A172 (cell line): Measurements from ENCODE around the gene NTRK1. TPM values are rescaled to one million over a fixed set of nuclear protein-coding genes. Genes with fewer than 3 reads are reported as not detected.
"Not testable (repeated sequence)": the region's sequence is repeated elsewhere in the genome, so short reads cannot be mapped to it uniquely, and the experiment has no call there.

Source experiments
- DNase-seq: peaks from one replicate; pipeline ENCODE4 v3.0.0-alpha.2; 2015; ENCODE audit warnings: low spot score
- total RNA-seq: library from RNA; depleted of rRNA; stranded (reverse); fragments of >200 nt; shearing (Covaris generic); gene quantifications from 2 replicates; pipeline ENCODE4 v1.2.3, GENCODE V29; 2014

NTRK1 gene
- total RNA-seq, 1 experiment from 2014 or later: 0.16 TPM

DNA sequence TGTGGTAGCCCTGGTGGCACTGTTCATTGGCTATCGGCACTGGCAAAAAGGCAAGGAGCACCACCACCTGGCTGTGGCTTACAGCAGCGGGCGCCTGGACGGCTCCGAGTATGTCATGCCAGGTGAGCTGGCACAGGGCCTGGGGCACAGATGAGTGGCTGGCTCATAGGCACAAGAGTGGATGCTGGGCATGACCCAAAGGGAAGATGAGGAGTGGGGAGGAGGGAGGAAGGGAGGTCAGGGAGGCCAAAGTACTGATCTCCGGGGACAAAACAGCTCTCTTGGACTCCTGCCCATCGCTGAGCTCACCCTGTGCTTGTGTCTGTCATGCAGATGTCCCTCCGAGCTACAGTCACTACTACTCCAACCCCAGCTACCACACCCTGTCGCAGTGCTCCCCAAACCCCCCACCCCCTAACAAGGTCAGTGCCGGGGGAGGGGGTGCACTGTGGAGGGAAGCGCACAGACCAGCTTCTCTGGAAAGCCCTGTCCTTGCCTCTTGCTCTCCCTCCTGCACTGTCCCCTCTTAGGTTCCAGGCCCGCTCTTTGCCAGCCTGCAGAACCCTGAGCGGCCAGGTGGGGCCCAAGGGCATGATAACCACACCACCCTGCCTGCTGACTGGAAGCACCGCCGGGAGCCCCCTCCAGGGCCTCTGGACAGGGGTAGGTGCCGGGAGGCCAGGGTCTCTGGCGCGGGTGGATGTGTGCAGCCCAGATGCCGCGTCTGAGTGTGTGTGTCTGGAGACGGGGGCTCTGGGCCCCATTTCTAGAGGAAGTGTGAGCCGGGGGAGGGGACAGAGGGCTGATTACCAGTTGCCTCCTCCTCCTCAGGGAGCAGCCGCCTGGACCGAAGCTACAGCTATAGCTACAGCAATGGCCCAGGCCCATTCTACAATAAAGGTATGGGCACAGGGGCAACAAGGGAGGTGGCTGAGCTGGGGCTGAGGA is 52.5 kb downstream of the NTRK1 start:
- DNase-seq: no peak

DNA sequence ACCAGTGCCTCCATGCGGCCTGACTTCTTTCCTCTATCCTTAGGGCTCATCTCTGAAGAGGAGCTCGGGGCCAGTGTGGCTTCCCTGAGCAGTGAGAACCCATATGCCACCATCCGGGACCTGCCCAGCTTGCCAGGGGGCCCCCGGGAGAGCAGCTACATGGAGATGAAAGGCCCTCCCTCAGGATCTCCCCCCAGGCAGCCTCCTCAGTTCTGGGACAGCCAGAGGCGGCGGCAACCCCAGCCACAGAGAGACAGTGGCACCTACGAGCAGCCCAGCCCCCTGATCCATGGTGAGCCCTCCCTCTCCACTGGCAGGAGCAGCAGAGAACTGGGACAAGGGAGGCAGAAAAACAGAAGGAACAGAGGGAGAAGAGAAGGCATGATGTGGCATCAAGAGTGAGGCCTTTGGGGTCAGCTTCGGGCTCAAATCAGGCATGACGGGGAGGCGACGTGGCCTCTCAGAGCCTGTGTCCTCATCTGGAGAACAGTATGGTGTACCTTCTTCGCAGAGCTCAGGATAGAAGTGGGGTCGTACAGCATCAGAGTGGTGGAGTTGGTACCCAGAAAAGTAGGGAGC is 53.2 kb downstream of the NTRK1 start:
- no peak for DNase-seq

DNA sequence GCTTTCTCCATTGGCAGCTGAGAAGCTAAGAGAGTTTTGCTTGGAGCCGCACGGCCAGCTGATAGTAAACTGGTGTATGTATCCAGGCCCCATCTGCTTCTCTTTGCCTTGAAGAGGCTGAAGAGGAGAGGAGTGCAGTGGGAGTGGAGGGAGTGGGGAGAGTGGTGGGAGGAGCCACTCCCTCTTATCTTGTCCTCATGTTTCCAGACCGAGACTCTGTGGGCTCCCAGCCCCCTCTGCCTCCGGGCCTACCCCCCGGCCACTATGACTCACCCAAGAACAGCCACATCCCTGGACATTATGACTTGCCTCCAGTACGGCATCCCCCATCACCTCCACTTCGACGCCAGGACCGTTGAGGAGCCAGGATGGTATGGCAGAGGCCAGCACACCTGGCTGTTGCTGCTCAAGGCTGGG is 53.8 kb downstream of the NTRK1 start:
- peak; percentile 69 for DNase-seq

DNA sequence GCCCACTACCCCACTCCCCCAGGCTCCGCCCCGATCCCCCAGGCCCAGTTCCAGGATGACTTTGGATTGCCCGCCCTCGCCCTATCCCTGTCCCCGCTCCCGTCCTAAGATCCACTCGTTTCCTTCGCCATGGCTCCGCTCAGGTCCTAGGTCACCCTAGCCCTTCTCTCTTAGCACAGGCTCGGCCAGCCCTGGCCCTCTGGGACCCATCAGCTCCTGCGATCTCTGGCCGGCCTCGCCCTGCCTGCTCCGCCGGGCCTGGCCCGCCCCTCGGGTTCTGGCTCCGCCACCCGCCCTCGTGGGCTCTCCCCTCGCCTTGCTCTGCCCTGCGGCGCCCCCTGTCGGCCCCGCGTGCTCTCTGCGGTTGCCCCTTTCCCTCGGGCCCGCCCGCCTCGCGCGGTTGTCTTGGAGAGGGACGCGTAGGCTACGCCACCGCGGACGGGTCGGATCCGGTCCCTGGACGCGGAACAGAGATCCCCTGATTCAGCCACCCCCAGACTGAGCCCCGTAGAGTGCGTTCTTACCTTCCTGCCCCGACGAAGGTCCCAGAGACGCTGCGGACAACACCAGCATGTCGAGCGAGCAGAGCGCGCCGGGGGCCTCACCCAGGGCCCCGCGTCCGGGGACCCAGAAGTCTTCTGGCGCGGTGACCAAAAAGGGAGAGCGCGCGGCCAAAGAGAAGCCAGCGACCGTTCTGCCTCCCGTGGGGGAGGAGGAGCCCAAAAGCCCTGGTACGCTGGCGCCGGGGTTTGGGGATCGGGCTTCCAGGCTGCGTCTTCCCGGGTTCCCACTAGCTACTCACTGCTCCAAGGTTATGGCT is 59.8 kb downstream of the NTRK1 start, which contains the start of gene LRRC71:
LRRC71 (plus strand) TSS at position 400 of the 820 bp plus-strand sequence; CDS start at position 572, 172 bp downstream.
- no peak for DNase-seq

DNA sequence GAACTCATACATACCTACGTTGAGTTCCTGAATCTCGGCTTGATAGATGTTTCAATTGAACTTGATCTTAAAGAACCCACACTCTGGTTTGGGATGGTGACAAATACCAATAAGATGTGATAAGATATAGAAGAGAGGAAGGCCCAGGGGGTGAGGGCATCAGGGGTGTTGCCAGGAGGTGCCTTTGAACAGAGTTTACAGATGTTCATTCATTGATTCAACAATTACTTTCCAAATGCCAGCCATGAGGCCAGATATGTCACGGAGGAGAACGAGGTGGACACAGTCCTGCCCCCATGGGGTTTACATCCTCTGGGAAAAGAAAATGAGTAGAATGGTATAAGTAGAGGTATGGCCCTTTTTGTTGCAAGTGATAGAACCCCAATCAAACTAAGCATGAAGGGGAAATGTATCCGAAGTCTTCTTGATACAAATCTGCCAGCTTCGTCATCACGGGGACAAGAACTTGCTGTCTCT is 60.4 kb downstream of the NTRK1 start:
- DNase-seq: no peak

DNA sequence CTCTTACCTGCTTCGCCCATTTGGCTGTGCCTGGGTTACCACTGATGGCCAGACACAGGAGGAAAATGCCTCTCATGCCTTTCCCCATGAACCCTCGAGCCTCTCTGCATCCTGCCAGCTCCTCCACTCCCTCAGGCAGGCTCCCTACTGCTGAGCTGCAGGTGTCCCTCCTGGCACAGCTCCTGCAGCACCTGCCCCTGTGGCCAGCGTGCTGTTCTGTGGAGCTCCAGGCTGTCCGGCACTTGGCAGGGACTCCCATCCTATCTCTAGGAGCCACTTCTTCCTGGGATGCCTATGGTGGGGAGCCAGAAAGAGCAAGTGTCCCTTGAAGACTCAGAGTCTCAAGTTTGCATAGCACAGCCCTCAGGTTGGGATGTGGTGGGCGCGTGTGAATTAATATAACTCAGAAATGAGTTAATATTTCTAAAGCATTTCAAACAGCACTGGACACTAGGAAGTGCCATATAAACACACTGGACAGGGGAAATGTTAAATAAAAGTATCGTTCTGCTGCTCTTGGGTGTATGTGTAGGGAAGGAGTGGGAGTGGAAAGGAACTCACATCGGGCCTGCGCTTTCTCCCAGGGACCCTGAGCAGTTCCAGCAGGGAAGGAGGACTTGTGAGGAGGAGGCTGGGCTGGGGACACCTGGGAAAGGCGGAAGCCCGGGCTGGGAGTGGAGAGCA is 62.5 kb downstream of the NTRK1 start:
- DNase-seq: no peak

DNA sequence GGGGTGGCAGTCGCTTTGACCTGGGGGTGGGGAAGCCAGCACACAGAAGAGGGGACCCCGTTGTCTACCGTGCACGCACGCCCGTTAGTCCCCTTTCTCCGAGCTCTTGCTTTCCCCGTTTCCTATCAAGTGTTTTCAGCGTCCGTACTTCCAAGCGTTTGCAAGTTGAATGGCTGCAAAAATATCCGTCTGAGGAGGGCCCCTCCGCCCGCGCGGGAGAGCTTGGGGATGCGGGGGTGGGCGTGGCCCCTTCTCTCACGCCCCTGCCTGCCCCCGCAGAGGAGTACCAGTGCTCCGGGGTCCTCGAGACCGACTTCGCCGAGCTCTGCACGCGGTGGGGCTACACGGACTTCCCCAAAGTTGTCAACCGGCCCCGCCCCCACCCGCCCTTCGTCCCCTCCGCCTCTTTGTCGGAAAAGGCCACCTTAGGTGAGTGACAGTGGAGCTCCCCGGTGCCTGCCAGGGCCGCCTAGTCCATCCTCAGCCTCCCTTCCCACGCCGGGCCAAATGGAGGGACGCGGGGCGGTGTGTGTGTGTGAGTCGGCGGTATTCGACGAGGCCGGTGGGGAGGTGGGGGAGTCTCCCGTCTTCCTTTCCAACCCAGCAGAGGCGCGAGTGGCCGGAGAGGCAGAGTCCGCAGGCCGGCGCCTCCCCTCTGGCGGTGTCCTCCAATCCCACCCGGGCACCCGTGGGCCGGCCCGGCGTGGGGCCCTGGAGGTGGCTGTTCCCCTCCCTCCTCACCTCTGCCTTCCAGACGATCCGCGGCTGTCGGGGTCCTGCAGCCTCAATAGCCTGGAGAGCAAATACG is 63.2 kb downstream of the NTRK1 start:
- no peak for DNase-seq

DNA sequence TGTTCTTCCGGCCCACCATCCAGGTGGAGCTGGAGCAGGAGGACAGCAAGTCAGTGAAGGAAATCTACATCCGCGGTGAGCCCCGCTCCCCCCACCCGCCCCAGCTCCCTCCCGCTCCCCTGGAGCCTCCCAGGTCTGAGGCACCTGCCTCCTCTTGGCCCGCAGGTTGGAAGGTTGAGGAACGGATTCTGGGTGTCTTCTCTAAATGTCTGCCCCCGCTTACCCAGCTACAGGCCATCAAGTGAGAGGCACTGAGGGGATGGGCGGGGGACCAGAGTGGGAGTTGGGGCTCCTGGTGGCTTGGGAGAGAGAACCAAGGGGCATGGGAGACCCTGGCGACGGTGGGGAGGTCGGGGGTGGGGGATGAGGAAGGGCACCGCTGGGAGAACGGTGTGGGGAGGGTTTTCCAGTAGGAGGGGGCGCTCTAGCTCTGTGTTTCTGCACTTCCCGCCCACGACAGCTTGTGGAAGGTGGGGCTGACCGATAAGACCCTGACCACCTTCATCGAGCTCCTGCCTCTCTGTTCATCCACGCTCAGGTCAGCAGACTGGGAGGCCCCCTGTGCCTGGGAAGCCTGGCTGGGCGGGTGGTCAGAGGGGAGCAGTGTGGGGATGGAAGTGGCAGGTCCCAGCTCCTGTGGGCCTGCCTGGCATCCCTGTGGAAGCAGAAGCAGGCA is 64.0 kb downstream of the NTRK1 start:
- DNase-seq: no peak

DNA sequence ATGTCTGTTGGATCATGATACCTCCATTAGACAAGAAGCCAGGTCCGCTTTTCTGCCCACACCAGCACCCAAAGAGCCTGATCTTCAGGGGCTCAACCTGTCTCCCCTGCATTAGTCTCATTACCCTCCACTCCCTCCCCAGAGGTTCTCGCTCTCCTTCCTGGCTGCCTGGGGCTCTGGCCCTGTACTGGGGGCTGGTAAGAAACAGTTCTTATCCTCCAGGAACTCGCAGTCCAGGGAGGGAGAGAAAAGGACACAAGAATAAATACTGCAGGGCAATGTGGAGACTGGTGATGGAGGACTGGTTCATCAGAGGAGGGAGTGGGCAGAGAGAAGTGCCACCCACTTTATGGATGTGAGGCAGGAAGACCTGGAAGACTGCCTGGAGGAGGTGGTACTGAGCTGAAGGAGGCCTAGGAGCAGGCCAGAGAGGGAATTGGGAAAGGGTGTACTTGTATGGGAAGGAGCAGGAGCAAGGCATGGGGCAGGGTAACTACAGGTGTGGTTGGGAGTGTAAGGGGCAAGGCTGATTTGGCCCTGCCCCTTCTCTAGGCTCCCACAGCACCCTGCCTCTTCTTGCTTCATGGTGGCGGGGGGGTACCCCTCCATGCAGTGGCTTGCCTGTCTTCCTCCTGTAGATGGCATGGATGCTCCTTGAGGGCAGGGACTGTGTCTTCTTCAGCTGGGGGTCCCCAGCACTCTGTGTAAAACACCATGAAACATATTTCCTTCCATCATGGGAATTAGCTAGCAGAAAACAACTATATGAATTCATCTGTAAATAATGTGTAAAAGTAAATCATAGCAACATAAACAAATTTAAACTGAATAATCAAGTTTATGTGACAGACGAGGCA is 64.7 kb downstream of the NTRK1 start:
- no peak for DNase-seq

DNA sequence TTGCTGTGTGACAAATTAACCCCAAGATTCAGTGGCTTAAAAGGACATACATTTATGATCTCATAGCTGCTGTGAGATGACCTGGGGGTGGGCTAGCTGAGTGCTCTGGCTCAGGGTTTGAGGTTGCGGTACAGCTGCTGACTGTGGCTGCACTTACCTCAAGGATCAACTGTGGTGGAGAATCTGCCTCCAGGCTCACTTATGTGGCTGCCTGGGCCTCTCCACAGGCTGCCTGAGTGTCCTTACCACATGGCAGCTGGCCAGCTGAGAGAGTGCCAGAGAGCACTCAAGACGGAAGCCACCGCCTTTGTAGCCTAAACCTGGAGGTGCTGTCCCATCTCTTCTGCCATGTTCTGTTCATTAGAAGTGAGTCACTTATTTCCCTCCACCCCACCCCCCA is 65.5 kb downstream of the NTRK1 start:
- DNase-seq: peak; percentile 96

DNA sequence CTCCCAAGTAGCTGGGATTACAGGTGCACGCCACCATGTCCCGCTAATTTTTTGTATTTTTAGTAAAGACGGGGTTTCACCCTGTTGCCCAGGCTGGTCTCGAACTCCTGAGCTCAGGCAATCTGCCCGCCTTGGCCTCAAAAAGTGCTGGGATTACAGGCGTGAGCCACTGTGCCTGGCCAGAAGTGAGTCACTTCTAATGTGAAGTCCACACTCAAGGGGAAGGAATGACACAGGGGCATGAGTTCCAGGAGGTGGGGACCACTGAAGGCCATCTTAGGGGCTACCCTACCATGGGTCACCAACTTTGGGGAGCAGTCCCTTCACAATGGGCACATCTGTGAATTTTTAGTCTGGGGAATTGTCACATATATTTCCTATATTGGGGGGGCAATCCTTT is 66.0 kb downstream of the NTRK1 start:
- not testable (repeated sequence) for DNase-seq

DNA sequence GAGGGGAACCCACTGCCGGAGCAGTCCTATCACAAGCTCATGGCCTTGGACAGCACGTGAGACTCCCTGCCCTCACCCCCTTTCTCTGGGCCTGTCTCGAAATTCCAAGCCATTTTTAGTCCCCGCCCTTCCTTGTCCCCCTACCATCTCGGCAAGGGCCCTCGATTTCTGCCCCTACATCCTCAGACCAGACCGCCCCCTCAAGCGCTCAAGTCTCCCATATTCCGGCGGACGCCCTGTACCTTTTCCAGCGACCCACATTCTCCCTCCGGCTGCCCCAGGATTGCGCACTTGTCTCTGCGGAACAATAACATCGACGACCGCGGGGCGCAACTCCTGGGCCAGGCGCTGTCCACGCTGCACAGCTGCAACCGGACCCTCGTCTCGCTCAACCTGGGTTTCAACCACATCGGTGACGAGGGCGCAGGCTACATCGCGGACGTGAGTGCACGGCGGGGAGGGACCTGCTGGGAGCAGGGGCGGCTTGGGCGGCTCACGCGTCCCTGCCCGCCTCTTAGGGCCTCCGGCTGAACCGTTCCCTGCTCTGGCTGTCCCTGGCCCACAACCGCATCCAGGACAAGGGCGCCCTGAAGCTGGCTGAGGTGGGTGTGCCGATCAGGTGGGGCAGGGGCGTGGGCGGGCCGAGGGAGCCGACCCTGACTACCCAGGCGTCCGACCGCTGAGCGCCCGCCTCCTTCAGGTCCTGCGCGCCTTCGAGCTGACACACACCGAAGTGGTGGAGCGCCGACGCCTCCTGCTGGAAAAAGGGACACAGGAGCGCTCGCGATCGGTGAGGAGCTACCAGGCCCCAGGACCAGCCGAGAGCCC is 66.8 kb downstream of the NTRK1 start:
- DNase-seq: peak; percentile 62

DNA sequence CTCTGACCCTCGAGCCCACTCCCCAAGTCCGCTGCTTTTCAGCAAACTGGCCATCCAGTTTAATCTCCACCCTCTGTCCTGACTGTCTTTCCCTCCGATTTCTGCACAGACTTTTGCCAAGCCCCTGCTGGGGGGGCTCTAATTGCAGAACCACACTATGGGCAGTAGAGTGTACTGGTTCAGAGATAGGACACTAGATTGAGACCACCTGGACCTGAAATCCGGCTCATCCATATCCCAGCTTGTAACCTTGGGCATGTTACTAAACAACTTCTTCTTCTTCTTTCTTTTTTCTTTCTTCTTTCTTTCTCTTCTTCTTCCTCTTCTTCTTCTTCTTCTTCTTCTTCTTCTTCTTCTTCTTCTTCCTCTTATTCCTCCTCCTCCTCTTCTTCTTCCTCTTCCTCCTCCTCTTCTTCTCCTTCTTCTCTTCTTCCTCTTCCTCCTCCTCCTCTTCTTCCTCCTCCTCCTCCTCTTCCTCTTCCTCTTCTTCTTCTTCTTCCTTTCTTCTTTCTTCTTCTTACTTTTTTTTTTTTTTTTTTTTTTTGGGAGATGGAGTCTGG is 67.5 kb downstream of the NTRK1 start:
- no peak for DNase-seq

DNA sequence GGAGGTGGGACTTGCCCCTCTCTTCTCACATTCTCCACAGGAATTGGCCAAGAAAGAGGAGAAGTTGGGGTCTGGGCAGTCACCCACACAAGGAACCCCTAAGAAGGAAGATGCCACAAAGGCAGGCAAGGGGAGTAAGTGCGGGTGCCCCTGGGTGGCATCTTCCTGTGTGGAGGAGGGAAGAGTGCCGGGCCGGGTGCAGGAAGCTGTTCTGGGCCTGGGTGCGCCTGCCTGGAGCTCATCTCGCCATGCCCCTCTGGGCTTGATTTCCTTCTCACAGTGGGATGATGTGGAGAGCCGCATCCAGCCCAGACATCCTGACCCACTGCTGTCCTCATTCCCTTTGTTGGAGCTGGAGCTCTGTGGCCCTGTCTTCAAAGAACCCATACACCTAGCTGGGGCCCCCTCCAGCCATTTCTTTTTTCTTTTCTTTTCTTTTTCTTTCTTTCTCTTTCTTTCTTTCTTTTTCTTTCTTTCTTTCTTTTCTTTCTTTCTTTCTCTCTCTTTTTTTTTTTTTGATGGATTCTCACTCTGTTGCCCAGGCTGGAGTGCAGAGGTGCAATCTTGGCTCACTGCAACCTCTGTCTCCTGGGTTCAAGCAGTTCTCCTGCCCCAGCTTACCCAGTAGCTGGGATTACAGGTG is 69.1 kb downstream of the NTRK1 start:
- no peak for DNase-seq

DNA sequence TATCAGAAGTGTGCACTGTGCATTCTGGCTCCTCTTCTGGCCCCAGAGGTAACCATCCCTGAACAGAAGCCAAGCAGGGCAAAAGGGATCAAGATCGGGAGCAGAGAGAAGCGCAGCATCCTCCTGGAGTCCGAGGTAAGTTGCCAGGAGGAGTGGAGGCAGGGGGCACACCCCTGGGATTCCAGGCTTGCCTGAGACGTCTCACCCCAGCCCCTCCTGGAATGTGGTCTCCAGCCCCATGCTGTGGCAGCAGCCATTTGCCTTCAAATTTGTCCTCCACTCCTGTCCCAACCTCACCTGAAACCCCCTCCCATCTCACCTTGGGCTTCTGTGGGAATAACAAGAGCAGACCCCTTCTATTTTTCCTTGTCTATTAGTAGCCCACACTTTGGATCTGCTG is 69.8 kb downstream of the NTRK1 start:
- no peak for DNase-seq
